Measurements from ENCODE around the gene RAVER1. TPM values are rescaled to one million over a fixed set of nuclear protein-coding genes. Genes with fewer than 3 reads are reported as not detected.

RAVER1 gene
- total and polyA plus RNA-seq, 4 donors, result 7.9 to 24.0 (median 17.2) TPM

- no peak for ATAC-seq (ENCODE audit: low FRiP score)
- no peaks in the 10 kb centered on the region for H3K27me3 ChIP-seq (ENCODE audit: control insufficient read depth in 1 of 2, insufficient read depth in 2 of 2, low read length in 1 of 2)
- WGBS, 2 donors, result 4 to 5% methylated on average over 57 to 58 of the region's 58 CpGs
Observed at GRCh38 chr19:10295847-10296591, 37.3 kb downstream of the RAVER1 start.

GRCh38 chr19:10295305-10295846 lies 38.0 kb downstream of the RAVER1 start:
- Histone ChIP-seq H3K4me1 (ENCODE audit: control insufficient read depth in 1 of 2, insufficient read depth in 2 of 2, low read length in 2 of 2) (no peaks in the 10 kb centered on the region), H3K27me3 (ENCODE audit: control insufficient read depth in 1 of 2, insufficient read depth in 2 of 2, low read length in 1 of 2) (no peaks in the 10 kb centered on the region), H3K4me3 (ENCODE audit: low read length in 2 of 2) (no peak overlapping the region), H3K27ac (ENCODE audit: low read depth in 1 of 2, low read length in 2 of 2) (no peak overlapping the region), H3K36me3 (ENCODE audit: control insufficient read depth in 1 of 2, insufficient read depth in 2 of 2, low read length in 1 of 2) (no peaks in the 10 kb centered on the region), H3K9me3 (ENCODE audit: control insufficient read depth, low read length) (no peaks in the 10 kb centered on the region)
- intact Hi-C loops (cut with DNase I), result no loop called here
- DNase-seq, result peak in 1 of 2 donors; percentile 65
- 2 to 3% methylated on average over 45 to 48 of the region's 48 CpGs for WGBS, 2 donors
- ATAC-seq (ENCODE audit: low FRiP score), result peak; percentile 12

More at GRCh38 chr19:10295847-10296591, 37.3 kb downstream of the RAVER1 start:
- no peaks in the 10 kb centered on the region for H3K4me1 ChIP-seq (ENCODE audit: control insufficient read depth in 1 of 2, insufficient read depth in 2 of 2, low read length in 2 of 2)
- DNase-seq, result no peak
- intact Hi-C loops (cut with DNase I), result no loop called here
- no peak overlapping the region for H3K4me3 ChIP-seq (ENCODE audit: low read length in 2 of 2)
- H3K9me3 ChIP-seq (ENCODE audit: control insufficient read depth, low read length), result no peaks in the 10 kb centered on the region
- no peaks in the 10 kb centered on the region for H3K36me3 ChIP-seq (ENCODE audit: control insufficient read depth in 1 of 2, insufficient read depth in 2 of 2, low read length in 1 of 2)
- no peak overlapping the region for H3K27ac ChIP-seq (ENCODE audit: low read depth in 1 of 2, low read length in 2 of 2)

DNA sequence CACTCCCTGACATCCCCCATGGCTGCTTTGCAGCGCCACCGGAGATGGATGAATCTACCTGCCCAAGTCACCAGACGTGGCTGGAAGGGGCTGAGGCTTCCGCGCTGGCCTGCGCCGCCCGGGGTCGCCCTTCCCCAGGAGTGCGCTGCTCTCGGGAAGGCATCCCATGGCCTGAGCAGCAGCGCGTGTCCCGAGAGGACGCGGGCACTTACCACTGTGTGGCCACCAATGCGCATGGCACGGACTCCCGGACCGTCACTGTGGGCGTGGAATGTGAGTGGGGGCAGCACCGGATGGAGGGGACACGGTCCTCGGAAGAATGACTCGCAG lies 39.0 kb downstream of the RAVER1 start:
- 21 to 28% methylated on average over 25 of the region's 25 CpGs for WGBS, 2 donors
- no peak for ATAC-seq (ENCODE audit: low FRiP score)
- Histone ChIP-seq H3K27ac (ENCODE audit: low read depth in 1 of 2, low read length in 2 of 2) (no peak overlapping the region), H3K9me3 (ENCODE audit: control insufficient read depth, low read length) (no peaks in the 10 kb centered on the region), H3K4me3 (ENCODE audit: low read length in 2 of 2) (no peak overlapping the region), H3K27me3 (ENCODE audit: control insufficient read depth in 1 of 2, insufficient read depth in 2 of 2, low read length in 1 of 2) (no peaks in the 10 kb centered on the region), H3K4me1 (ENCODE audit: control insufficient read depth in 1 of 2, insufficient read depth in 2 of 2, low read length in 2 of 2) (no peaks in the 10 kb centered on the region), H3K36me3 (ENCODE audit: control insufficient read depth in 1 of 2, insufficient read depth in 2 of 2, low read length in 1 of 2) (no peaks in the 10 kb centered on the region)
- DNase-seq, result no peak
- intact Hi-C loops (cut with DNase I), result no loop called here

GRCh38 chr19:10293637-10294367 lies 39.5 kb downstream of the RAVER1 start:
- no peak overlapping the region for H3K4me3 ChIP-seq (ENCODE audit: low read length in 2 of 2)
- no peaks in the 10 kb centered on the region for H3K36me3 ChIP-seq (ENCODE audit: control insufficient read depth in 1 of 2, insufficient read depth in 2 of 2, low read length in 1 of 2)
- H3K4me1 ChIP-seq (ENCODE audit: control insufficient read depth in 1 of 2, insufficient read depth in 2 of 2, low read length in 2 of 2), result no peaks in the 10 kb centered on the region
- no peaks in the 10 kb centered on the region for H3K9me3 ChIP-seq (ENCODE audit: control insufficient read depth, low read length)
- no peak overlapping the region for H3K27ac ChIP-seq (ENCODE audit: low read depth in 1 of 2, low read length in 2 of 2)
- no peak for DNase-seq
- 21 to 37% methylated on average over 49 of the region's 49 CpGs for WGBS, 2 donors
- H3K27me3 ChIP-seq (ENCODE audit: control insufficient read depth in 1 of 2, insufficient read depth in 2 of 2, low read length in 1 of 2), result no peaks in the 10 kb centered on the region
- intact Hi-C loops (cut with DNase I), result no loop called here
- no peak for ATAC-seq (ENCODE audit: low FRiP score)

DNA sequence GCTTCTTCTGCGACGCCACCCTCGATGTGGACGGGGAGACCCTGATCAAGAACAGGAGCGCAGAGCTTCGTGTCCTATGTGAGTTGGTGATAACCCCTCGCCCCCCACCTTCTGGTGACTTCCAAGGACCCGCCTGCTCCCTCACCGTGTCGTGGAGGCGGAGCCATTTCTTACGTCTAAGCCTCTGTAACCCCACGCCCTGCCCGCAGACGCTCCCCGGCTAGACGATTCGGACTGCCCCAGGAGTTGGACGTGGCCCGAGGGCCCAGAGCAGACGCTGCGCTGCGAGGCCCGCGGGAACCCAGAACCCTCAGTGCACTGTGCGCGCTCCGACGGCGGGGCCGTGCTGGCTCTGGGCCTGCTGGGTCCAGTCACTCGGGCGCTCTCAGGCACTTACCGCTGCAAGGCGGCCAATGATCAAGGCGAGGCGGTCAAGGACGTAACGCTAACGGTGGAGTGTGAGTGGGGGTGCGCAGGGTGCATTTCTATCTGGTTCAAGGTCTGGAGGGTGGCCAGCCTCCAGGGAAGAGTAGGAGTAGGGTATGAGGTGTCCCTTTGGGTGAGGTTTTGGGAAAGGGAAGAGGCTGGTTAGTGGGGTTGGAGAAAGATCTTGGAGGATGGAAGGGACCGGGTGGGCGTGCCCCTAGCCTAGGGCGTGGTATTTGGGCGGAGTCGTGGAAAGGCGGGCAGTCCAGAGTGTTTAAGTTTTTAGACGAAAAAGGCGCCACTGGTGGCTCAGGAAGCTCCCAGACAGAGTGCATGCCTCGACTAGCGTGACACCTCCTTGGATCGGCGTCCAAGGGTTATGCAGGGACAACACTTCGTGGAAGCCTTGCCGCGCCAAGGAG lies 40.3 kb downstream of the RAVER1 start:
- DNase-seq (no peak), ATAC-seq (ENCODE audit: low FRiP score) (no peak)
- Histone ChIP-seq H3K27ac (ENCODE audit: low read depth in 1 of 2, low read length in 2 of 2) (no peak overlapping the region), H3K4me1 (ENCODE audit: control insufficient read depth in 1 of 2, insufficient read depth in 2 of 2, low read length in 2 of 2) (no peaks in the 10 kb centered on the region), H3K9me3 (ENCODE audit: control insufficient read depth, low read length) (no peaks in the 10 kb centered on the region), H3K36me3 (ENCODE audit: control insufficient read depth in 1 of 2, insufficient read depth in 2 of 2, low read length in 1 of 2) (no peaks in the 10 kb centered on the region), H3K4me3 (ENCODE audit: low read length in 2 of 2) (no peak overlapping the region), H3K27me3 (ENCODE audit: control insufficient read depth in 1 of 2, insufficient read depth in 2 of 2, low read length in 1 of 2) (no peaks in the 10 kb centered on the region)
- intact Hi-C loops (cut with DNase I), result no loop called here
- 19 to 28% methylated on average over 56 of the region's 56 CpGs for WGBS, 2 donors

DNA sequence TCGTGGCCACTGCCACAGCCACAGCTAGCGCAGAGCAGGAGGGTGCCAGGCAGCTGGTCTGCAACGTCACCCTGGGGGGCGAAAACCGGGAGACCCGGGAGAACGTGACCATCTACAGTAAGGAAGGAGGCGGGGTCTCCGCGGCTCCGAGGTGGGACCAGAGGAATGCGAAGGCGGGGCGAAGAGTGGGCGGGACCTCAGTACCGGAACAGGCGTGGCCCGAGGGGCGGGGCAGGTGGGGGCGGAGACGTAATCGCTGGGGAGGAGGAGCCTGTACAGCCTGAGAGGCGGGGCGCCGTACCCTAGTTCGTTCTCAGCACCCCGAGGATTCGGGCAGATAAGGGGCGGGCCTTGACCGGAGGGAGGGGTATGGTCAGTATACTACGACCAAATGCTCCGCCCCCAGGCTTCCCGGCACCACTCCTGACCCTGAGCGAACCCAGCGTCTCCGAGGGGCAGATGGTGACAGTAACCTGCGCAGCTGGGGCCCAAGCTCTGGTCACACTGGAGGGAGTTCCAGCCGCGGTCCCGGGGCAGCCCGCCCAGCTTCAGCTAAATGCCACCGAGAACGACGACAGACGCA lies 41.0 kb downstream of the RAVER1 start:
- no peaks in the 10 kb centered on the region for H3K4me1 ChIP-seq (ENCODE audit: control insufficient read depth in 1 of 2, insufficient read depth in 2 of 2, low read length in 2 of 2)
- H3K27me3 ChIP-seq (ENCODE audit: control insufficient read depth in 1 of 2, insufficient read depth in 2 of 2, low read length in 1 of 2), result no peaks in the 10 kb centered on the region
- no peaks in the 10 kb centered on the region for H3K9me3 ChIP-seq (ENCODE audit: control insufficient read depth, low read length)
- ATAC-seq (ENCODE audit: low FRiP score) (peak; percentile 51), DNase-seq (peak; percentile 90 to 94)
- 2 to 5% methylated on average over 43 to 45 of the region's 45 CpGs for WGBS, 2 donors
- intact Hi-C loops (cut with DNase I), result no loop called here
- H3K36me3 ChIP-seq (ENCODE audit: control insufficient read depth in 1 of 2, insufficient read depth in 2 of 2, low read length in 1 of 2), result no peaks in the 10 kb centered on the region
- no peak overlapping the region for H3K27ac ChIP-seq (ENCODE audit: low read depth in 1 of 2, low read length in 2 of 2)
- no peak overlapping the region for H3K4me3 ChIP-seq (ENCODE audit: low read length in 2 of 2)

GRCh38 chr19:10291554-10292205 lies 41.6 kb downstream of the RAVER1 start:
- Histone ChIP-seq H3K4me1 (ENCODE audit: control insufficient read depth in 1 of 2, insufficient read depth in 2 of 2, low read length in 2 of 2) (no peaks in the 10 kb centered on the region), H3K36me3 (ENCODE audit: control insufficient read depth in 1 of 2, insufficient read depth in 2 of 2, low read length in 1 of 2) (no peaks in the 10 kb centered on the region), H3K4me3 (ENCODE audit: low read length in 2 of 2) (no peak overlapping the region), H3K27me3 (ENCODE audit: control insufficient read depth in 1 of 2, insufficient read depth in 2 of 2, low read length in 1 of 2) (no peaks in the 10 kb centered on the region), H3K27ac (ENCODE audit: low read depth in 1 of 2, low read length in 2 of 2) (no peak overlapping the region), H3K9me3 (ENCODE audit: control insufficient read depth, low read length) (no peaks in the 10 kb centered on the region)
- ATAC-seq (ENCODE audit: low FRiP score), result no peak
- WGBS, 2 donors, result 1 to 2% methylated on average over 44 to 49 of the region's 49 CpGs
- intact Hi-C loops (cut with DNase I), result no loop called here
- DNase-seq, result no peak
